Endothelial cell of umbilical vein (primary cell): ENCODE data around the gene TPCN1. TPM values are rescaled to one million over a fixed set of nuclear protein-coding genes. Genes with fewer than 3 reads are reported as not detected.

Source experiments
- BruUV-seq: library from RNA; stranded (reverse); fragments of 400-500 nt; replicated peaks from 2 replicates; lab custom pipeline; 2021; lab: Mats Ljungman, UMichigan
- CTCF ChIA-PET: fragments of 300-600, 350-600 bp; sonication (Branson Sonifier 250); formaldehyde crosslinking; loops from one replicate; lab custom pipeline; 2021; ENCODE audit warnings: antibody characterized with exemption, inconsistent platforms; lab: Charles Lee
- POLR2A ChIA-PET: fragments of 300-600, 350-600 bp; sonication (Branson Sonifier 250); formaldehyde crosslinking; loops from one replicate; lab custom pipeline; 2021; ENCODE audit warnings: antibody characterized with exemption, inconsistent platforms; lab: Charles Lee
- DNase-seq: peaks from one replicate; pipeline ENCODE4 v3.0.0-alpha.2; 2011; ENCODE audit warnings: low read depth, low spot score
- FAIRE-seq: peaks from 2 replicates; lab custom pipeline; 2011; peaks lifted over from hg19 to GRCh38; lab: Jason Lieb, UNC
- H2AFZ ChIP-seq: 2 replicates; pipeline ENCODE4 v1.6.0; 2012; ENCODE audit warnings: low read depth, low read length, control low read depth, inconsistent platforms
- H3K27ac ChIP-seq: 2 replicates; pipeline ENCODE4 v1.5.1; 2011; ENCODE audit warnings: low read depth, mild to moderate bottlenecking, control low read depth, low read length, moderate library complexity; ENCODE audit not compliant: insufficient read depth
- H3K27me3 ChIP-seq, 2 experiments: 2 replicates each; pipeline versions ENCODE4 v1.6.0 to v1.6.1; 2011; ENCODE audit warnings: low read length in 2 of 2, mixed read lengths in 1 of 2; ENCODE audit not compliant: control insufficient read depth in 2 of 2, insufficient read depth in 2 of 2
- H3K36me3 ChIP-seq, 2 experiments: 2 replicates in 1 of 2; 3 replicates in 1 of 2; pipeline ENCODE4 v1.5.1; 2011; ENCODE audit warnings: low read length in 2 of 2, mild to moderate bottlenecking in 1 of 2, moderate library complexity in 1 of 2; ENCODE audit not compliant: control insufficient read depth in 2 of 2, insufficient read depth in 2 of 2; ENCODE audit errors: extremely low read depth in 1 of 2
- H3K4me1 ChIP-seq: 3 replicates; pipeline ENCODE4 v1.5.1; 2011; ENCODE audit warnings: mild to moderate bottlenecking, low read length; ENCODE audit not compliant: control insufficient read depth, insufficient read depth; ENCODE audit errors: extremely low read depth
- H3K4me2 ChIP-seq: 2 replicates; pipeline ENCODE4 v1.6.1; 2011; ENCODE audit warnings: low read length, control low read depth, mixed read lengths; ENCODE audit not compliant: insufficient read depth
- H3K4me3 ChIP-seq, 3 experiments: fragments of 200-600 bp in 1 of 3; sonication (generic), shearing (Covaris generic) in 1 of 3; replicated peaks in 1 of 3; 2 replicates each; pipeline ENCODE4 v1.5.1; 2011 to 2016; ENCODE audit warnings: control low read depth in 3 of 3, low read length in 3 of 3, mild to moderate bottlenecking in 2 of 3, inconsistent platforms in 1 of 3, low read depth in 1 of 3, moderate library complexity in 1 of 3; ENCODE audit not compliant: insufficient read depth in 1 of 3
- H3K79me2 ChIP-seq: 2 replicates; pipeline ENCODE4 v1.6.0; 2012; ENCODE audit warnings: low read length, inconsistent platforms; ENCODE audit not compliant: control insufficient read depth, insufficient read depth
- H3K9ac ChIP-seq: replicated peaks from 2 replicates; pipeline ENCODE3; 2011; ENCODE audit warnings: low read length, control low read depth; ENCODE audit not compliant: insufficient read depth; ENCODE audit errors: extremely low read depth
- H3K9me1 ChIP-seq: replicated peaks from 3 replicates; pipeline ENCODE4 v1.6.0; 2011; ENCODE audit warnings: mild to moderate bottlenecking, low read length; ENCODE audit not compliant: control insufficient read depth, insufficient read depth; ENCODE audit errors: extremely low read depth
- H3K9me3 ChIP-seq: replicated peaks from 2 replicates; pipeline ENCODE4 v1.5.1; 2012; ENCODE audit warnings: low read length, inconsistent platforms; ENCODE audit not compliant: control insufficient read depth, insufficient read depth
- H4K20me1 ChIP-seq: replicated peaks from 2 replicates; pipeline ENCODE3; 2011; ENCODE audit warnings: mild to moderate bottlenecking, low read length; ENCODE audit not compliant: control insufficient read depth, insufficient read depth; ENCODE audit errors: extremely low read depth
- CTCF ChIP-seq, 2 donors: IDR thresholded peaks; 1 replicate in 1 of 2; 2 replicates in 1 of 2; pipeline ENCODE4 v1.5.1; 2011; ENCODE audit warnings: low read length in 2 of 2, mild to moderate bottlenecking in 2 of 2, moderate library complexity in 2 of 2, control low read depth in 1 of 2, inconsistent platforms in 1 of 2, low read depth in 1 of 2; ENCODE audit not compliant: insufficient read depth in 1 of 2; ENCODE audit errors: extremely low read depth in 1 of 2
- EZH2 ChIP-seq: IDR thresholded peaks from 2 replicates; pipeline ENCODE4 v1.6.1; 2012; ENCODE audit warnings: borderline replicate concordance, low read depth, mild to moderate bottlenecking, moderate library complexity, low read length, inconsistent platforms; ENCODE audit not compliant: severe bottlenecking
- FOS ChIP-seq: IDR thresholded peaks from 2 replicates; pipeline ENCODE4 v1.6.1; 2011; ENCODE audit warnings: mild to moderate bottlenecking, low read length, moderate library complexity, borderline replicate concordance; ENCODE audit not compliant: insufficient read depth
- GATA2 ChIP-seq: IDR thresholded peaks from 2 replicates; pipeline ENCODE4 v1.7.0; 2011; ENCODE audit warnings: low read depth, mild to moderate bottlenecking, moderate library complexity, mixed read lengths, low read length; ENCODE audit not compliant: insufficient read length, insufficient read depth
- JUN ChIP-seq: IDR thresholded peaks from 2 replicates; pipeline ENCODE4 v1.6.1; 2011; ENCODE audit warnings: borderline replicate concordance, low read depth; ENCODE audit not compliant: insufficient read length, insufficient read depth
- MAX ChIP-seq: IDR thresholded peaks from 2 replicates; pipeline ENCODE4 v1.6.1; 2011; ENCODE audit not compliant: insufficient read depth, insufficient read length
- MYC ChIP-seq: IDR thresholded peaks from one replicate; pipeline ENCODE4 v1.6.1; 2011; ENCODE audit warnings: mild to moderate bottlenecking, low read depth, low read length
- POLR2A ChIP-seq: IDR thresholded peaks from 2 replicates; pipeline ENCODE4 v1.6.1; 2012; ENCODE audit warnings: low read depth, mild to moderate bottlenecking, control low read depth, low read length
- POLR2AphosphoS5 ChIP-seq: IDR thresholded peaks from 2 replicates; pipeline ENCODE4 v1.6.1; 2012; ENCODE audit warnings: low read depth, mild to moderate bottlenecking, control low read depth, low read length, moderate library complexity; ENCODE audit not compliant: insufficient read depth
- dilution Hi-C: fragments of 300-500 bp; cut with MboI; formaldehyde crosslinking; loops from one replicate; pipeline ENCODE4 v1.15.0; 2019; ENCODE audit warnings: low sequenced_read_pairs; ENCODE audit not compliant: extremely low pct_ligation_motif_present
- intact Hi-C: fragments of 100-400 bp; cut with micrococcal nuclease; formaldehyde crosslinking; loops from one replicate; pipeline ENCODE4 v1.10.0; 2022
- polyA plus RNA-seq, 4 experiments: library from polyadenylated mRNA; depleted of rRNA in 3 of 4; stranded (reverse) in 3 of 4; unstranded in 1 of 4; fragments of >200 nt; gene quantifications; 2 replicates each; pipeline versions ENCODE4 v1.2.1 to v1.2.3, GENCODE V29; 2011 to 2012; ENCODE audit warnings: missing spikeins in 1 of 4
- total RNA-seq: library from RNA; stranded (reverse); gene quantifications from 2 replicates; pipeline ENCODE4 v1.2.3, GENCODE V29; 2021

Gene TPCN1
- total and polyA plus RNA-seq, 2 donors (not counting 3 experiments of a cell fraction or from before 2014, with no cell fraction given), result 19.5 to 28.3 TPM

GRCh38 chr12:113233967-113234366 is 12.7 kb downstream of the TPCN1 start:
- DNase-seq (no peak), FAIRE-seq (no peak)
- Histone ChIP-seq H3K4me3 (no peak overlapping the region), H3K27ac (no peak overlapping the region), H3K4me1 (peaks cover 43% of the 10 kb centered on the region), H3K4me2 (no peak overlapping the region), H3K79me2 (no peaks in the 10 kb centered on the region), H3K27me3 (no peaks in the 10 kb centered on the region), H3K9me3 (no peaks in the 10 kb centered on the region), H2AFZ (no peak overlapping the region), H4K20me1 (no peaks in the 10 kb centered on the region), H3K36me3 (peaks cover 0 to 15% of the 10 kb centered on the region in 2 experiments), H3K9me1 (no peaks in the 10 kb centered on the region), H3K9ac (no peak overlapping the region)
- no peak for TF ChIP-seq MAX
- no peak for TF ChIP-seq JUN
- TF ChIP-seq CTCF (IDR thresholded peaks at IDR 0.05; ENCODE audit: extremely low read depth in 1 of 2, insufficient read depth in 1 of 2, low read depth in 1 of 2, low read length in 2 of 2), result no peak
- no peak for TF ChIP-seq POLR2A
- TF ChIP-seq MYC, result no peak
- no peak for TF ChIP-seq FOS
- no peak for TF ChIP-seq GATA2
- TF ChIP-seq POLR2AphosphoS5, result no peak
- TF ChIP-seq EZH2, result no peak
- ChIA-PET CTCF (no interaction called here), POLR2A (interaction anchor here (0.5 kb wide), 1 partner anchor 73 kb away, joined by 3 read pairs; no protein-coding TSS in a partner anchor)
- intact Hi-C loops, result no loop called here
- no TSS peak for BruUV-seq
- dilution Hi-C loops, result no loop called here
